GM19395 (cell line): Measurements from ENCODE around the gene ZNF138.
A peak's percentile ranks its signal among the peaks of the same experiment; 100 is the strongest.
"Not testable (repeated sequence)": the region's sequence is repeated elsewhere in the genome, so short reads cannot be mapped to it uniquely, and the experiment has no call there.

Experiments
- ATAC-seq: cut with Tn5 transposase; IDR thresholded peaks from one replicate; pipeline ENCODE4 v1.9.1; 2021; ENCODE audit warnings: mild to moderate bottlenecking, moderate library complexity; ENCODE audit not compliant: unreplicated experiment

The ZNF138 gene

DNA sequence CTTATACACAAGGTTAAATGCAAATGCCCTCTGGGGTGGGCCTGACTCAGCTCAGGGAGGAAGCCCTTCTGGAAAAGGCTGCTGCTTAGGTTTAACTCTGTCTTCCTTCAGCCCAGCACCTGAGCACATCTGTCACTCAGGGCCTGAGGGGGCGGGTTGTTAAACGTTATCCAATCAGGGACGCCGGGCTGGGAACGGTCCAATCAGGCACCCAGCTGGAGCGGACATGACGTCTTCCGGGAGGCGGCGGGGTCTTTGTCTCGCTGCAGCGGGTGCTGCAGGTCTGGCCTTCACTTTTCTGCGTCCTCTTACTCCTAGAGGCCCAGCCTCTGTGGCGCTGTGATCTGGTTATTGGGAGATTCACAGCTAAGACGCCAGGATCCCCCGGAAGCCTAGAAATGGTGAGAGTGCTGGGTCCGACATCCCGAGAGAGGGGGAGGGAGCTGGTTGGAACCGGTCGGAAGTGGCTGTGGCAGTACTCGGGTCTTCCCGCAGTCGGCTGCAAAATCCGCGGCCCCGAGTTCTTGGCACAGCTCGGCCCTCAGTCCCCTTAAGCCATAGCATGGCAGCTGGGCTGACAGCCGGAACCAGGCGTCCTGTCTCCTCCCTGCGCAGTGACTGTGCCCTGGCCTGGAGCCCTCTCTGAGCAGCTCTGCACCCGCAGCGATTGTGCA lies at the start of gene ZNF138:
Gene ZNF138 (plus strand): TSS at position 258 of the 674 bp plus-strand sequence. CDS start 141 bp downstream, at position 399.
- peak; percentile 100 for ATAC-seq

DNA sequence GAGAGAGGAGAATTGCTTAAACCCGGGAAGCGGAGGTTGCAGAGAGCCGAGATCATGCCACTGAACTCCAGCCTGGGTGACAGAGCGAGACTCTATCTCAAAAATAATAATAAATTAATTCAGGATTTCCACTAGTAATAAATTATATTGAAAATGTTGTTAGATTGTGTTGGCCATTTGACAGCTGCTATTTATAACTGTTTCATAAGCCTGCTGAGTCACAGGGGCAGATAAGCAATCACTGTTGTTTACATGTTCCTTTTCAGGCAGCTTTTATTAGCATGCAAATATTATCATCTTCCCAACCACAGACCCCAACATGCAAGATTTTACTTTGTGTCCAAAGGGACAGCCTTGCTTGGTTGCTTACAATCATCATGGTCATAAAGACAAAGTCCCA lies 49.5 kb upstream of the ZNF138 start:
- no peak for ATAC-seq

DNA sequence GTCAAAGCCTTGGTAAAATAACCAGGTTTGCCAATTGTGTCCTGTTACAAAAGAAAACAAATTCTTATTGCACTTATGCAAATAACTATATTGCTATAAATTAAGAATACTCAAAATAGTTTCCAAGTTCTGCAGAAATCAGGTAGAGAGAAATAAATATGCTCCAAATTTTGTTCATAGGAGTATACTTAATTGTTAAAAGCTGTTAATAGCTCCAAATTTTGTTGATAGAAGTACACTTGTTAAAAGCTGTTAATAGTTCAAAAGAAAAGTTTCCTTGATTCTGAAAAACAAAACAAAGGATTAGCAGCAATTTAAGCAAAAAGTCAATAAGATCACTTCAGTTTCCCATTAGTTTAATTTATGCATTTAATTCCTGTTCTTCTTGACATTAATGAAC lies 46.4 kb upstream of the ZNF138 start:
- ATAC-seq = no peak

- ATAC-seq = no peak
These were observed 41.2 kb upstream of the ZNF138 start for GRCh38 chr7:64753032-64753431.

DNA sequence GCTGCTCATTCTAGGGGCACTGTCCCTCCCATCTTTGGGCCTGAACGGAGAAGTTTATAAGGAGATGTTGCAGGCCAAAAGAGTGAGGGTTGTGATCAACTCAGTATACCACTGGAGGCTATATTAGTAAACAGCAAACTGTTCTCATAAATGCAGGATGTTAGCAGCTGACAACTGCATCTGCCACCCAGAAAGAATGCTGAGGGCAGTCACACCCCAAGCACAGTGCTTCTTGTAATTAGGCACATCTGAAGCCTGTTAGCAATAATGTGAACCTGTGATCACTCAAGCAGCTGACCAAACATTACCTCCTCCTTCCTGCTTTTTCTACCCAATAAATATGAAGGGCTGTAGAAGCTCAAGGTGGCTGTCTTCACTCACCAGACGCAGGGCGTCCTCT lies 38.4 kb upstream of the ZNF138 start:
- no peak for ATAC-seq

GRCh38 chr7:64758151-64758550 lies 36.1 kb upstream of the ZNF138 start:
- no peak for ATAC-seq

GRCh38 chr7:64768824-64769223 lies 25.4 kb upstream of the ZNF138 start:
- ATAC-seq = no peak

DNA sequence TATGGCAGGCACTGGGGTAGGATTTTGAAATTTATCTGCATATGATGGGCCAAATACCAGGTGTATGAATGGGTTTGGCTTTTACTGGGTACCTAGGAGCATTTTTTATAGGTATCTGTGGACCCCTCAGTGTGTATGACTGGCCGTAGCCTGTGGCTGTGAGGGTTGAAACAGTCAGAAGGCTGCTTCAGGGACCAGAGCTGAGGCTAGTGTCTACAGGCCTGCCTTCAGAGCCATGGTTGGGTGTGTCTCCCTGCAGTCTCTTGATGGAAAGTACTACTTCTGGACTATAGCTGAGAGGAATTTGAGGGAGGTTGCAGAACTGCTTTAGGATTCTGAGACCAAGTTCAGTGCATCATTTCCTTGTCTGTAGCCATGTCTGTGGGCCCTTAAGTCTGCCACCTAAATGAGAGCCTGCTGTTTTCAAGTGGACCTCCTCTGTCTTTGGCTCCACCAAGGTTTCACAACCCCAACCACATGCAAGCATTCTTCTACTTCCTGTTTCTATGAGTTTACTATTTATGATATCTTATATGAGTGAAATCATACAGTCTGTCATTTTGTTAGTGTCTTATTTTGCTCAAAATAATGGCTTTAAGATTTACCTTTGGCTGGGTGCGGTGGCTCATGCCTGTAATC lies 19.9 kb upstream of the ZNF138 start:
- no peak for ATAC-seq

- no peak for ATAC-seq
These were observed 18.9 kb upstream of the ZNF138 start for GRCh38 chr7:64775289-64775688.

DNA sequence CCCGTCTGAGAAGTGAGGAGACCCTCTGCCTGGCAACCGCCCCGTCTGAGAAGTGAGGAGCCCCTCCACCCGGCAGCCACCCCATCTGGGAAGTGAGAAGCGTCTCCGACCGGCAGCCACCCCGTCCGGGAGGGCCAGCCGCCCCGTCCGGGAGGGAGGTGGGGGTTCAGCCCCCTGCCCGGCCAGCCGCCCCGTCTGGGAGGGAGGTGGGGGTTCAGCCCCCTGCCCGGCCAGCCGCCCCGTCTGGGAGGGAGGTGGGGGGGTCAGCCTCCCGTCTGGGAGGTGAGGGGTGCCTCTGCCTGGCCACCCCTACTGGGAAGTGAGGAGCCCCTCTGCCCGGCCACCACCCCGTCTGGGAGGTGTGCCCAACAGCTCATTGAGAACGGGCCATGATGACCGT lies 9.4 kb upstream of the ZNF138 start:
- not testable (repeated sequence) for ATAC-seq

GRCh38 chr7:64787295-64787694 lies 6.9 kb upstream of the ZNF138 start:
- ATAC-seq = no peak

DNA sequence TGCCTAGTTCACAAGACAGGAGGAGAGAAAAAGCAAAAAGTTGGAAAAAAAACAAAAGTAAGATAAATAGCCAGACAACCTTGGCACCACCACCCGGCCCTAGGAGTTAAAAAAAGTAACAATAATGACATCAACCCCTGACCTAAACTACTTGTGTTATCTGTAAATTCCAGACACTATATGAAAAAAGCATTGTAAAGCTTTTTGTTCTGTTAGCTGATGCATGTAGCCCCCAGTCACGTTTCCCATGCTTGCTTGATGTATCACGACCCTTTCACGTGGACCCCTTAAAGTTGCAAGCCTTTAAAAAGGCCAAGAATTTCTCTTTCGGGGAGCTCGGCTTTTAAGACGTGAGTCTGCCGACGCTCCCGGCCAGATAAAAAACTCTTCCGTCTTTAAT lies 5.0 kb upstream of the ZNF138 start:
- ATAC-seq = not testable (repeated sequence)

- no peak for ATAC-seq
These were observed 997 bp upstream of the ZNF138 start for GRCh38 chr7:64793106-64793755.

- no peak for ATAC-seq
These were observed 948 bp downstream of the ZNF138 start for GRCh38 chr7:64795176-64795575.

DNA sequence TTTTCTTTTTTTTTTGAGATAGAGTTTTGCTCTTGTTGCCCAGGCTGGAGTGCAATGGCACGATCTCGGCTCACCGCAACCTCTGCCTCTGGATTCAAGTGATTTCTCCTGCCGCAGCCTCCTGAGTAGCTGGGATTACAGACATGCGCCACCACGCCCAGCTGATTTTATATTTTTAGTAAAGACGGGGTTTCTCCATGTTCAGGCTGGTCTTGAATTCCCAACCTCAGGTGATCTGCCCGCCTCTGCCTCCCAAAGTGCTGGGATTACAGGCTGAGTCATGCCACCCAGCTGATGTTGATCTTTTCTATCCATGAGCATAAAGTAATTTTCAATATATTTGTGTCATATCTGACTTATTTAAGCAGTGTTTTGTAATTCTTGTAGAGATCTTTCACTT lies 4.9 kb downstream of the ZNF138 start:
- not testable (repeated sequence) for ATAC-seq

GRCh38 chr7:64802699-64803098 lies 8.5 kb downstream of the ZNF138 start:
- ATAC-seq = no peak

- ATAC-seq = no peak
These were observed 13.6 kb downstream of the ZNF138 start for GRCh38 chr7:64807731-64808365.

- no peak for ATAC-seq
These were observed 17.5 kb downstream of the ZNF138 start for GRCh38 chr7:64811767-64812166.

DNA sequence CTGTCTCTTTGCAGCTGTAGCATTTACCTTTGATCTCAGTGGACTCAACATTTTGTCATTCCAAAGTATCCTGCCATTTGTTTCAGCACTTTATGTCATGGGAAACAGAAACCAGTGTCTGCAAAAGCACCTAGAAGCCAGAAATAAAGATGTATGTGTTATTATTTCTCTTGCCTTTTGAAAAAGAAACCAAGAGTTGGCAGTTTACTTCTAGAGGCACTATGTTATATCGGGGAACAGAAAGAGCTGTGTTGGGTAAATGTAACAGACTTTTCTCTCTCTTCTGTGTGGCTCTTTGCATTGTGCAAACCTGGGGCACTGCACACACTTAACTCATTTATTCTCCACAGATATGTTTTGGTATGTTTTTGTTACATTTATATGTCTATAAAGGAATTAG lies 36.7 kb downstream of the ZNF138 start:
- ATAC-seq = no peak

- ATAC-seq = no peak
These were observed 37.9 kb downstream of the ZNF138 start for GRCh38 chr7:64832136-64832535.

GRCh38 chr7:64834989-64835388 lies 40.8 kb downstream of the ZNF138 start:
- ATAC-seq = no peak

DNA sequence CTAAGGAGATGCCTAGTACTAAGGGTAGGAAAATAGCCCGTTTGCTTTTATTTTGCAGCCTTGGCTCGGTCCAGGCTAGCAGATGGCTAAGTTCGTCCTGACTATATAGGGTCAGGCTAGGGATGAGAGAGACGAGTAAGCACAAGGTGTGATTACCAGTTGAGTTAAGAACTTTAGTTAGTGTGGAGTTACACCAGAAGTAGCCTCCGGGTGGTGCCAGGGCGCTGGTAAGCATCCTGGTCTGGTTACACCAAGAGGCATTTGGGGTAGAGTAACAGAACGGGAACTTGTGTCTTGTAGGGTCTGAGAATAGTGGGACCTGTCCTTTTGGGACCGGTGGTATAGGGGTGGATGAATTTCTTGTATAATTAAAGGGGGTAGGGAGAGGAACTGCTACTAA lies 41.6 kb downstream of the ZNF138 start:
- ATAC-seq = not testable (repeated sequence)
